Neural progenitor cell (in vitro differentiated cells): ENCODE results near the gene CNTNAP2. TPM values are rescaled to one million over a fixed set of nuclear protein-coding genes. Genes with fewer than 3 reads are reported as not detected.

ENCODE experiments used
- DNase-seq: peaks from one replicate; pipeline ENCODE4 v3.0.0-alpha.2; 2016; ENCODE audit warnings: low spot score
- H2AFZ ChIP-seq: fragments of 200-600 bp; sonication (generic); replicated peaks from 2 replicates; pipeline ENCODE4 v1.6.1; 2016; ENCODE audit warnings: antibody characterized with exemption
- H3F3A ChIP-seq: fragments of 200-600 bp; sonication (generic); 2 replicates; pipeline ENCODE4 v1.6.1; 2016; ENCODE audit warnings: antibody characterized with exemption, low read depth
- H3K27ac ChIP-seq: fragments of 200-600 bp; sonication (generic); 2 replicates; pipeline ENCODE4 v1.5.1; 2016; ENCODE audit warnings: mild to moderate bottlenecking
- H3K27me3 ChIP-seq: fragments of 200-600 bp; sonication (generic); 2 replicates; pipeline ENCODE4 v1.6.1; 2016; ENCODE audit warnings: mild to moderate bottlenecking, moderate library complexity
- H3K36me3 ChIP-seq: fragments of 200-600 bp; sonication (generic); 2 replicates; pipeline ENCODE4 v1.5.1; 2016
- H3K4me1 ChIP-seq: fragments of 200-600 bp; sonication (generic); 2 replicates; pipeline ENCODE4 v1.6.1; 2016; ENCODE audit warnings: mixed run types
- H3K4me2 ChIP-seq: fragments of 200-600 bp; sonication (generic); 2 replicates; pipeline ENCODE4 v1.6.1; 2016
- H3K4me3 ChIP-seq: fragments of 200-600 bp; sonication (generic); 2 replicates; pipeline ENCODE4 v1.5.1; 2016
- H3K79me2 ChIP-seq: fragments of 200-600 bp; sonication (generic); 2 replicates; pipeline ENCODE4 v1.6.1; 2016; ENCODE audit warnings: low read depth
- H3K9ac ChIP-seq: fragments of 200-600 bp; sonication (generic); 2 replicates; pipeline ENCODE4 v1.6.1; 2016
- H3K9me3 ChIP-seq: fragments of 200-600 bp; sonication (generic); 2 replicates; pipeline ENCODE4 v1.5.1; 2016; ENCODE audit warnings: low read depth
- H4K20me1 ChIP-seq: fragments of 200-600 bp; sonication (generic); 2 replicates; pipeline ENCODE4 v1.6.1; 2016; ENCODE audit warnings: low read depth
- H3K27ac Mint-ChIP-seq: 3 replicates; pipeline ENCODE4 v1.8.0; 2021; ENCODE audit warnings: mixed read lengths
- H3K27me3 Mint-ChIP-seq: 2 replicates; pipeline ENCODE4 v1.8.0; 2022; ENCODE audit warnings: low read depth, mild to moderate bottlenecking, inconsistent platforms, moderate library complexity, mixed read lengths; ENCODE audit not compliant: insufficient read depth
- H3K36me3 Mint-ChIP-seq: 3 replicates; pipeline ENCODE4 v1.8.0; 2021; ENCODE audit warnings: mixed read lengths
- H3K4me1 Mint-ChIP-seq: 3 replicates; pipeline ENCODE4 v1.8.0; 2021; ENCODE audit warnings: mixed read lengths
- H3K4me3 Mint-ChIP-seq: 3 replicates; pipeline ENCODE4 v1.8.0; 2021; ENCODE audit warnings: mild to moderate bottlenecking, moderate library complexity, mixed read lengths
- H3K9me3 Mint-ChIP-seq: 3 replicates; pipeline ENCODE4 v1.8.0; 2020; ENCODE audit warnings: mixed read lengths
- EZH2 ChIP-seq: fragments of 200-600 bp; sonication (generic); IDR thresholded peaks from 2 replicates; pipeline ENCODE4 v1.6.1; 2017; ENCODE audit warnings: antibody characterized with exemption, mild to moderate bottlenecking, moderate library complexity
- EZH2phosphoT487 ChIP-seq: fragments of 200-600 bp; sonication (generic); IDR thresholded peaks from 2 replicates; pipeline ENCODE4 v1.6.1; 2017; ENCODE audit warnings: antibody characterized with exemption
- total RNA-seq: library from RNA; depleted of rRNA; stranded (reverse); fragments of >200 nt; gene quantifications from 2 replicates; pipeline ENCODE4 v1.2.3, GENCODE V29; 2015; ENCODE audit warnings: low replicate concordance
- TF ChIP-seq, protein P1 (sequence below): fragments of 200-600 bp; sonication (generic); IDR thresholded peaks from 2 replicates; pipeline ENCODE4 v1.5.1; 2017; ENCODE audit warnings: antibody characterized with exemption, mild to moderate bottlenecking

The CNTNAP2 gene
- total RNA-seq, 1 donor from 2014 or later, result 126 TPM

GRCh38 chr7:148210804-148211325, 2094.3 kb downstream of the CNTNAP2 start:
- Mint-ChIP-seq H3K4me1 (peaks cover 9% of the 10 kb centered on the region), H3K27ac (no peak overlapping the region), H3K9me3 (no peaks in the 10 kb centered on the region), H3K27me3 (peaks cover 4% of the 10 kb centered on the region), H3K36me3 (no peaks in the 10 kb centered on the region), H3K4me3 (no peak overlapping the region)
- Histone ChIP-seq H3K4me2 (no peak overlapping the region), H3K9me3 (no peaks in the 10 kb centered on the region), H2AFZ (no peak overlapping the region), H4K20me1 (no peaks in the 10 kb centered on the region), H3K4me1 (no peaks in the 10 kb centered on the region), H3F3A (no peaks in the 10 kb centered on the region), H3K9ac (no peak overlapping the region), H3K27ac (no peak overlapping the region), H3K27me3 (no peaks in the 10 kb centered on the region), H3K36me3 (no peaks in the 10 kb centered on the region), H3K79me2 (no peaks in the 10 kb centered on the region), H3K4me3 (no peak overlapping the region)
- DNase-seq, result no peak
- TF ChIP-seq EZH2phosphoT487, result no peak
- no peak for TF ChIP-seq EZH2
- TF ChIP-seq, protein P1, sequence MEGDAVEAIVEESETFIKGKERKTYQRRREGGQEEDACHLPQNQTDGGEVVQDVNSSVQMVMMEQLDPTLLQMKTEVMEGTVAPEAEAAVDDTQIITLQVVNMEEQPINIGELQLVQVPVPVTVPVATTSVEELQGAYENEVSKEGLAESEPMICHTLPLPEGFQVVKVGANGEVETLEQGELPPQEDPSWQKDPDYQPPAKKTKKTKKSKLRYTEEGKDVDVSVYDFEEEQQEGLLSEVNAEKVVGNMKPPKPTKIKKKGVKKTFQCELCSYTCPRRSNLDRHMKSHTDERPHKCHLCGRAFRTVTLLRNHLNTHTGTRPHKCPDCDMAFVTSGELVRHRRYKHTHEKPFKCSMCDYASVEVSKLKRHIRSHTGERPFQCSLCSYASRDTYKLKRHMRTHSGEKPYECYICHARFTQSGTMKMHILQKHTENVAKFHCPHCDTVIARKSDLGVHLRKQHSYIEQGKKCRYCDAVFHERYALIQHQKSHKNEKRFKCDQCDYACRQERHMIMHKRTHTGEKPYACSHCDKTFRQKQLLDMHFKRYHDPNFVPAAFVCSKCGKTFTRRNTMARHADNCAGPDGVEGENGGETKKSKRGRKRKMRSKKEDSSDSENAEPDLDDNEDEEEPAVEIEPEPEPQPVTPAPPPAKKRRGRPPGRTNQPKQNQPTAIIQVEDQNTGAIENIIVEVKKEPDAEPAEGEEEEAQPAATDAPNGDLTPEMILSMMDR, result no peak

- no peak overlapping the region for H3K27ac ChIP-seq
- peaks cover 4% of the 10 kb centered on the region for H3K27me3 Mint-ChIP-seq
- H3K4me3 Mint-ChIP-seq, result no peak overlapping the region
These were observed 2095.1 kb downstream of the CNTNAP2 start for GRCh38 chr7:148211740-148212151.

DNA sequence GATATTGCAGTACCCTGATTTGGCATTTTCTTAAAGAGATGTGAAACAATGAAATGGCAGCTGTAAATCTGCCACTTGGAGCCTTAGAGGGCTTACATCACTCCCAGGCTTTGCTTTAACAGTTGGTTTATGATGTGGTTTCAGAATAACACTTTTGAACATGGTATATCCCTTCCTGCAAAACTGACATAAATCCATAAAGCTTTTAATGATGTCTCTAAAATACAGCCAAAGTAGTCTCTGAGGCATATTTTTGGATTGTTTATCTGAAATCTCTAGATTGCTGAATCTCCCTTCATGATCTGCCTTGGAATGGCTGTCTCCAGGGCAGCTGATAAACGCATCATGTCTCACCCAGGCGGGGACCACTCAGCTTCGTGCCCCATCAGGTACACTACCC, 2096.1 kb downstream of the CNTNAP2 start:
- no peak overlapping the region for H3K9ac ChIP-seq
- H3K4me3 Mint-ChIP-seq, result no peak overlapping the region
- no peak for DNase-seq
- H3K27ac ChIP-seq, result no peak overlapping the region
- H3K9me3 Mint-ChIP-seq, result peaks cover 12% of the 10 kb centered on the region
- peaks cover 4% of the 10 kb centered on the region for H3K4me1 Mint-ChIP-seq
- no peak overlapping the region for H3K4me3 ChIP-seq
- H4K20me1 ChIP-seq, result no peaks in the 10 kb centered on the region
- H3K4me1 ChIP-seq, result no peaks in the 10 kb centered on the region
- no peak overlapping the region for H3K27ac Mint-ChIP-seq
- H3K4me2 ChIP-seq, result no peak overlapping the region
- H2AFZ ChIP-seq, result no peak overlapping the region
- TF ChIP-seq EZH2 (no peak), EZH2phosphoT487 (no peak)
- TF ChIP-seq, protein P1, result no peak
- H3F3A ChIP-seq, result no peaks in the 10 kb centered on the region
- H3K79me2 ChIP-seq, result no peaks in the 10 kb centered on the region
- H3K27me3 ChIP-seq, result no peaks in the 10 kb centered on the region
- no peaks in the 10 kb centered on the region for H3K9me3 ChIP-seq
- no peaks in the 10 kb centered on the region for H3K36me3 Mint-ChIP-seq
- no peaks in the 10 kb centered on the region for H3K36me3 ChIP-seq
- peaks cover 2% of the 10 kb centered on the region for H3K27me3 Mint-ChIP-seq

More at GRCh38 chr7:148211740-148212151, 2095.1 kb downstream of the CNTNAP2 start:
- Histone ChIP-seq H2AFZ (no peak overlapping the region), H3K9ac (no peak overlapping the region), H3K36me3 (no peaks in the 10 kb centered on the region), H3K9me3 (no peaks in the 10 kb centered on the region), H3F3A (no peaks in the 10 kb centered on the region), H3K79me2 (no peaks in the 10 kb centered on the region), H3K27me3 (no peaks in the 10 kb centered on the region), H4K20me1 (no peaks in the 10 kb centered on the region), H3K4me1 (no peaks in the 10 kb centered on the region), H3K4me3 (no peak overlapping the region), H3K4me2 (no peak overlapping the region)
- TF ChIP-seq EZH2 (no peak), EZH2phosphoT487 (no peak)
- TF ChIP-seq, protein P1, result no peak
- H3K9me3 Mint-ChIP-seq, result peaks cover 2% of the 10 kb centered on the region
- no peaks in the 10 kb centered on the region for H3K36me3 Mint-ChIP-seq
- peaks cover 6% of the 10 kb centered on the region for H3K4me1 Mint-ChIP-seq
- no peak overlapping the region for H3K27ac Mint-ChIP-seq
- no peak for DNase-seq
